Astrocyte of the cerebellum (primary cell): ENCODE measurements around the gene USP11.

Source experiments
- DNase-seq: peaks from one replicate; pipeline ENCODE4 v3.0.0-alpha.2; 2011; ENCODE audit warnings: low read depth
- H3K4me3 ChIP-seq: 2 replicates; pipeline ENCODE4 v1.5.1; 2011; ENCODE audit warnings: mild to moderate bottlenecking, low read depth, low read length, moderate library complexity
- in situ Hi-C: cut with HindIII; loops from 2 replicates; pipeline ENCODE4 v1.10.0; 2017; ENCODE audit warnings: low sequenced_read_pairs
- TF ChIP-seq, protein P1 (sequence below): IDR thresholded peaks from 2 replicates; pipeline ENCODE4 v1.5.1; 2012; ENCODE audit warnings: low read length, low read depth, moderate library complexity, mild to moderate bottlenecking; ENCODE audit errors: missing control alignments

The USP11 gene

DNA sequence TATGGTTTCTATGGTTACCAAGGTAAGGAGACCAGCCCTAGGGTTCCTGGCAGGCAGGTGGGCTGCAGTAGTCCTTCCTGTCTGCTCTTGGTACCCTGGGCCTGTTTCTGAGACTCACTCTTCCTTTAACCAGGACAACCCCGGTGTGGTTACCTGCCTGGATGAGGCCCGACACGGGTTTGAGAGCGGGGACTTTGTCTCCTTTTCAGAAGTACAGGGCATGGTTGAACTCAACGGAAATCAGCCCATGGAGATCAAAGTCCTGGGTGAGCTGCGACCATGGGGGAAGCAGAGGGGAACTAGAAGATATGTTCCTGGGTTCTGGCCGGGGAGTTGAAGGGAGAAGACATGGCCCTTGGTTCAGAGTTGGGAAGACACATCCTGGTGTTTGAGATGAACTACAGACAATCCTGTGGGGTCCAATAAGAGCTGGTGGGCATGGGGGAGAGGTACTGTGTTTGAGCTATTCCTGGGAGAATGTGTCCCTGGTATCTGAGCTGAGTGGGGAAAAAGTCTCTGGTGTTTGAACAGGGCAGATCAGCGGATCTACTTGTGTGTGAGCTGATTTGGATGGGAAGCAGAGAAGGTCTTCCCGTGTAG lies 31.4 kb upstream of the USP11 start:
- no peak overlapping the region for H3K4me3 ChIP-seq
- in situ Hi-C loops: no loop called here
- TF ChIP-seq, protein P1, sequence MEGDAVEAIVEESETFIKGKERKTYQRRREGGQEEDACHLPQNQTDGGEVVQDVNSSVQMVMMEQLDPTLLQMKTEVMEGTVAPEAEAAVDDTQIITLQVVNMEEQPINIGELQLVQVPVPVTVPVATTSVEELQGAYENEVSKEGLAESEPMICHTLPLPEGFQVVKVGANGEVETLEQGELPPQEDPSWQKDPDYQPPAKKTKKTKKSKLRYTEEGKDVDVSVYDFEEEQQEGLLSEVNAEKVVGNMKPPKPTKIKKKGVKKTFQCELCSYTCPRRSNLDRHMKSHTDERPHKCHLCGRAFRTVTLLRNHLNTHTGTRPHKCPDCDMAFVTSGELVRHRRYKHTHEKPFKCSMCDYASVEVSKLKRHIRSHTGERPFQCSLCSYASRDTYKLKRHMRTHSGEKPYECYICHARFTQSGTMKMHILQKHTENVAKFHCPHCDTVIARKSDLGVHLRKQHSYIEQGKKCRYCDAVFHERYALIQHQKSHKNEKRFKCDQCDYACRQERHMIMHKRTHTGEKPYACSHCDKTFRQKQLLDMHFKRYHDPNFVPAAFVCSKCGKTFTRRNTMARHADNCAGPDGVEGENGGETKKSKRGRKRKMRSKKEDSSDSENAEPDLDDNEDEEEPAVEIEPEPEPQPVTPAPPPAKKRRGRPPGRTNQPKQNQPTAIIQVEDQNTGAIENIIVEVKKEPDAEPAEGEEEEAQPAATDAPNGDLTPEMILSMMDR: no peak
- DNase-seq: no peak

DNA sequence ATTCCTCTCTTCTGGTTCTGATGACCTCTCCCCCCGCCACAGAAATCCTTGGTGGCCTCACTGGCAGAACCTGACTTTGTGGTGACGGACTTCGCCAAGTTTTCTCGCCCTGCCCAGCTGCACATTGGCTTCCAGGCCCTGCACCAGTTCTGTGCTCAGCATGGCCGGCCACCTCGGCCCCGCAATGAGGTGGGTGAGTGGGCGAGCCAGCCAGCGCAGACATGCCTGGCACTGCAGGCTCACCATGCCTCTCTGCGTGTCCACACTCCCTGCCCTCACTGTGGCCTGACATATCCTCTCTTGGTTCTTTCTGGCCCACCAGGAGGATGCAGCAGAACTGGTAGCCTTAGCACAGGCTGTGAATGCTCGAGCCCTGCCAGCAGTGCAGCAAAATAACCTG lies 30.5 kb upstream of the USP11 start:
- no peak overlapping the region for H3K4me3 ChIP-seq
- in situ Hi-C loops: no loop called here
- DNase-seq: no peak
- TF ChIP-seq, protein P1: no peak

DNA sequence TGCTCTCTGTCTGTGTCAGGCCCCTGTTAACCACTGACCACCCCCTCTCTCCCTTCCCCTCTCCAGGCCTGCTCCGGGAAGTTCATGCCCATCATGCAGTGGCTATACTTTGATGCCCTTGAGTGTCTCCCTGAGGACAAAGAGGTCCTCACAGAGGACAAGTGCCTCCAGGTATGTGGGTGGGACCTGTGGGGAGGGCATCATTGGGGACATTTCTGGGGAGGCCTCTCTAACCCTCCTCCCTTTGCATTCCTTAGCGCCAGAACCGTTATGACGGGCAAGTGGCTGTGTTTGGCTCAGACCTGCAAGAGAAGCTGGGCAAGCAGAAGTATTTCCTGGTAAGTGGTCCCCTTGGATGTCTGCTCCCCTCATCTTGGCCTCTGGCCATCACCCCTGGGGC lies 29.9 kb upstream of the USP11 start:
- TF ChIP-seq, protein P1: no peak
- in situ Hi-C loops: no loop called here
- no peak for DNase-seq
- H3K4me3 ChIP-seq: no peak overlapping the region

DNA sequence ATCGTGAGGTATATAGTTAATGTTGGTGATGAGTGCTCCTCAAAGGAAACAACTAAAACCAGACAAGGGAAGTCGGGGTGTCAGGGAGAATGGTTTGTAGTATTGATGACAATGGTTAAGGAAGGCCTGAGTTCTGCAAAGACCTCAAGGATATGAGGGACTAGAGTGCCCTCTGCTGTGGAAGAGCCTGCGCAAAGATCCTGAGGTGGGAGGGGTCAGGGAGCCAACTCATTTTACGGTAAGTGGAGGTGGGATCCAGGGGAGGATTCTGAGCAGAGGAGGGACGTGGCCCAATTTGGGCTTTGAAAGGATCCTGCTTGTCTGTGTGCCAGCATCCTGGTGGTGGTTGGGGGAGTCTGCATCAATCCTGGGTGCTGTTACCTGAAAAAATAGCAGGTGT lies 27.8 kb upstream of the USP11 start:
- H3K4me3 ChIP-seq: no peak overlapping the region
- in situ Hi-C loops: no loop called here
- TF ChIP-seq, protein P1: no peak
- no peak for DNase-seq

DNA sequence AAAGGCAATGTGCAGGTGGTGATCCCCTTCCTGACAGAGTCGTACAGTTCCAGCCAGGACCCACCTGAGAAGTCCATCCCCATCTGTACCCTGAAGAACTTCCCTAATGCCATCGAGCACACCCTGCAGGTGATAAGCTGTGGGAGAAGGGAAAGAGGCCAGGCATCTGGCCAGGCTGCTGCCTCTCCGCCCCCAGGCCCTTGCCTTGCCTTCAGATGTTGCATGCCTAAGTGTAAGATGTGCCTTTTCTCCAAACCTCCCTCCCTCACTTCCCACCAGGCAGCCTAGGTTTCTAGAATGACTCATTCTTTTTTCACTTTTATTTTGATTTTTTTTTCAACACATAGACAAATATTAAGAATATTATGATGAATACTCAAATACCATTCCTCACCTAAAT lies 26.5 kb upstream of the USP11 start:
- H3K4me3 ChIP-seq: no peak overlapping the region
- DNase-seq: no peak
- TF ChIP-seq, protein P1: no peak
- in situ Hi-C loops: no loop called here

DNA sequence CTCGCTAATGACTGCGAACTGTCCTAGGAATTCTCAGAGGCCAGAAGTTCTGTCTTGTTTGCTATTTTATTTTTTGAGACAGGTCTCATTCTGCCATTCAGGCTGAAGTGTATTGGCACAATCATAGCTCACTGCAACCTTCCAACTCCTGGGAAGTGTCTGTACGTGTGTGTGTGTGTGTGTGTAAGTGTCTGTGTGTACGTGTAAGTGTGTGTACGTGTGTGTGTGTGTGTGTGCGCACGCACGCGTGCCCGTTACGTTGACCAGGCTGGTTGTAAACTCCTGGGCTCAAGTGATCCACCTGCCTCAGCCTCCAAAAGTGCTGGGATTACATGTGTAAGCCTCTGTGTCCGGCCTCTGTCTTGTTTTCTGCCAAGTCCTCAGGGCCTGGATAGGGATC lies 24.7 kb upstream of the USP11 start:
- in situ Hi-C loops: no loop called here
- no peak for DNase-seq
- TF ChIP-seq, protein P1: no peak
- no peak overlapping the region for H3K4me3 ChIP-seq
